Neural cell (in vitro differentiated cells): Measurements from ENCODE around the gene CACNA1H. TPM values are rescaled to one million over a fixed set of nuclear protein-coding genes. Genes with fewer than 3 reads are reported as not detected.
A peak's percentile ranks its signal among the peaks of the same experiment; 100 is the strongest.

Source experiments
- H2AFZ ChIP-seq: fragments of 200-600, 300-800 bp; sonication (generic), shearing (Covaris generic); 2 replicates; pipeline ENCODE4 v1.6.0; 2014; ENCODE audit warnings: low read depth, mild to moderate bottlenecking, antibody characterized with exemption, low read length, moderate library complexity
- H3F3A ChIP-seq: fragments of 200-600 bp; shearing (Covaris generic); 2 replicates; pipeline ENCODE4 v1.6.1; 2016; ENCODE audit warnings: mild to moderate bottlenecking, moderate library complexity, mixed read lengths, antibody characterized with exemption, low read length; ENCODE audit not compliant: insufficient read depth, poor library complexity, severe bottlenecking
- H3K27ac ChIP-seq: fragments of 200-600, 300-800 bp; sonication (generic), shearing (Covaris generic); 2 replicates; pipeline ENCODE4 v1.5.1; 2014; ENCODE audit warnings: mild to moderate bottlenecking, low read length, moderate library complexity
- H3K27me3 ChIP-seq: fragments of 300-800, 200-600 bp; sonication (generic), shearing (Covaris generic); 2 replicates; pipeline ENCODE4 v1.6.0; 2014; ENCODE audit warnings: mild to moderate bottlenecking, low read depth, low read length, moderate library complexity; ENCODE audit not compliant: insufficient read depth
- H3K36me3 ChIP-seq: fragments of 300-800, 200-600 bp; sonication (generic), shearing (Covaris generic); 2 replicates; pipeline ENCODE4 v1.5.1; 2014; ENCODE audit warnings: mild to moderate bottlenecking, antibody characterized with exemption, low read length, moderate library complexity; ENCODE audit not compliant: insufficient read depth
- H3K4me2 ChIP-seq: fragments of 300-800, 200-600 bp; sonication (generic), shearing (Covaris generic); 2 replicates; pipeline ENCODE4 v1.6.0; 2014; ENCODE audit warnings: mild to moderate bottlenecking, low read length
- H3K4me3 ChIP-seq: fragments of 300-800, 200-600 bp; sonication (generic), shearing (Covaris generic); 2 replicates; pipeline ENCODE4 v1.5.1; 2014; ENCODE audit warnings: mild to moderate bottlenecking, low read length, moderate library complexity
- H3K79me2 ChIP-seq: fragments of 200-600 bp; shearing (Covaris generic); replicated peaks from 2 replicates; pipeline ENCODE4 v1.6.0; 2014; ENCODE audit warnings: mild to moderate bottlenecking, low read length, moderate library complexity; ENCODE audit not compliant: insufficient read depth
- H3K9ac ChIP-seq: fragments of 300-800, 200-600 bp; sonication (generic), shearing (Covaris generic); 2 replicates; pipeline ENCODE4 v1.6.1; 2016; ENCODE audit warnings: mild to moderate bottlenecking, low read length, mixed read lengths
- H3K9me2 ChIP-seq: fragments of 200-600 bp; shearing (Covaris generic); 2 replicates; pipeline ENCODE4 v1.6.1; 2016; ENCODE audit warnings: mild to moderate bottlenecking, low read length, mixed read lengths; ENCODE audit not compliant: insufficient read depth
- H3K9me3 ChIP-seq: fragments of 200-600, 300-800 bp; sonication (generic), shearing (Covaris generic); 2 replicates; pipeline ENCODE4 v1.6.1; 2016; ENCODE audit warnings: mild to moderate bottlenecking, mixed run types, low read length, moderate library complexity, mixed read lengths
- H4K20me1 ChIP-seq: fragments of 200-600 bp; shearing (Covaris generic); 2 replicates; pipeline ENCODE4 v1.6.1; 2016; ENCODE audit warnings: mild to moderate bottlenecking, mixed run types; ENCODE audit not compliant: insufficient read depth
- CTCF ChIP-seq: fragments of 450-650 bp; IDR thresholded peaks from 2 replicates; pipeline ENCODE4 v1.5.1; 2014; ENCODE audit warnings: antibody characterized with exemption, mild to moderate bottlenecking, moderate library complexity; ENCODE audit not compliant: poor library complexity, severe bottlenecking
- EP300 ChIP-seq: fragments of 450-650 bp; conservative IDR thresholded peaks from 2 replicates; pipeline ENCODE4 v1.6.1; 2014; ENCODE audit warnings: antibody characterized with exemption, mild to moderate bottlenecking, moderate library complexity; ENCODE audit not compliant: poor library complexity, severe bottlenecking
- EZH2 ChIP-seq: fragments of 200-600, 300-800 bp; shearing (Covaris generic), sonication (generic); IDR thresholded peaks from 2 replicates; pipeline ENCODE4 v1.6.1; 2014; ENCODE audit warnings: antibody characterized with exemption, low read length, borderline replicate concordance, mild to moderate bottlenecking; ENCODE audit not compliant: insufficient read depth, poor library complexity, severe bottlenecking
- MXI1 ChIP-seq: fragments of 450-650 bp; conservative IDR thresholded peaks from 2 replicates; pipeline ENCODE4 v1.6.1; 2014; ENCODE audit warnings: antibody characterized with exemption, mild to moderate bottlenecking; ENCODE audit not compliant: poor library complexity, severe bottlenecking
- POLR2AphosphoS5 ChIP-seq: IDR thresholded peaks from 2 replicates; pipeline ENCODE4 v1.6.1; 2012
- REST ChIP-seq: IDR thresholded peaks from 2 replicates; pipeline ENCODE4 v1.6.1; 2012; ENCODE audit warnings: borderline replicate concordance
- SMC3 ChIP-seq: fragments of 450-650 bp; conservative IDR thresholded peaks from 2 replicates; pipeline ENCODE4 v1.6.1; 2014; ENCODE audit warnings: antibody characterized with exemption, mild to moderate bottlenecking, moderate library complexity; ENCODE audit not compliant: poor library complexity
- TAF1 ChIP-seq: IDR thresholded peaks from 2 replicates; pipeline ENCODE4 v1.6.1; 2012; ENCODE audit warnings: low read depth
- polyA plus RNA-seq: library from polyadenylated mRNA; depleted of rRNA; stranded (reverse); fragments of >200 nt; gene quantifications from 2 replicates; pipeline ENCODE4 v1.2.3, GENCODE V29; 2014

CACNA1H gene
- polyA plus RNA-seq, 1 donor from 2014 or later: 27.7 TPM

- Histone ChIP-seq H3K27me3 (no peaks in the 10 kb centered on the region), H3K9ac (no peak overlapping the region), H2AFZ (no peak overlapping the region), H3K27ac (no peak overlapping the region), H3K79me2 (no peaks in the 10 kb centered on the region), H3K36me3 (no peaks in the 10 kb centered on the region), H3K9me2 (no peaks in the 10 kb centered on the region), H3F3A (no peaks in the 10 kb centered on the region), H3K4me3 (no peak overlapping the region), H3K4me2 (no peak overlapping the region), H3K9me3 (no peaks in the 10 kb centered on the region), H4K20me1 (no peaks in the 10 kb centered on the region)
- TF ChIP-seq EZH2 (no peak), POLR2AphosphoS5 (peak; percentile 23)
Observed at GRCh38 chr16:1143761-1144450, 9.0 kb upstream of the CACNA1H start.

- H3K27ac ChIP-seq: peak overlapping the region; percentile 24
- no peak for TF ChIP-seq REST
- TF ChIP-seq TAF1: no peak
- peak; percentile 11 for TF ChIP-seq EP300
- no peak for TF ChIP-seq CTCF
- no peak for TF ChIP-seq EZH2
- TF ChIP-seq MXI1: no peak
- no peak for TF ChIP-seq SMC3
- no peak overlapping the region for H3K4me3 ChIP-seq
Observed at GRCh38 chr16:1144476-1145382, 8.2 kb upstream of the CACNA1H start.

More at GRCh38 chr16:1144476-1145382, 8.2 kb upstream of the CACNA1H start:
- no peaks in the 10 kb centered on the region for H3K36me3 ChIP-seq
- no peak overlapping the region for H3K4me2 ChIP-seq
- no peaks in the 10 kb centered on the region for H3K27me3 ChIP-seq
- H3K9me3 ChIP-seq: no peaks in the 10 kb centered on the region
- H3K79me2 ChIP-seq: no peaks in the 10 kb centered on the region
- H3K9me2 ChIP-seq: no peaks in the 10 kb centered on the region
- no peaks in the 10 kb centered on the region for H4K20me1 ChIP-seq
- no peaks in the 10 kb centered on the region for H3F3A ChIP-seq
- peak overlapping the region; percentile 22 for H3K9ac ChIP-seq
- H2AFZ ChIP-seq: no peak overlapping the region
